Lung (tissue), 16 donors: ENCODE data around the gene MCCC2. TPM values are rescaled to one million over a fixed set of nuclear protein-coding genes. Genes with fewer than 3 reads are reported as not detected.
"Not testable (repeated sequence)": the region's sequence is repeated elsewhere in the genome, so short reads cannot be mapped to it uniquely, and the experiment has no call there.

Experiments used
- ATAC-seq: fragments of 200-7000 bp; cut with Tn5 transposase; one replicate; pipeline ENCODE4 v1.9.1; 2020; ENCODE audit warnings: moderate number of reproducible peaks; ENCODE audit not compliant: insufficient read depth, low FRiP score
- DNase-seq, 3 donors: peaks; one replicate each; pipeline ENCODE4 v3.0.0-alpha.2; 2013 to 2017
- H3K27ac ChIP-seq, 2 donors: one replicate each; pipeline ENCODE4 v1.5.1; 2013; ENCODE audit warnings: mild to moderate bottlenecking in 2 of 2, moderate library complexity in 2 of 2, control low read depth in 1 of 2, inconsistent platforms in 1 of 2, low read depth in 1 of 2, low read length in 1 of 2
- H3K27me3 ChIP-seq, 3 donors: one replicate each; pipeline ENCODE4 v1.5.1; 2013; ENCODE audit warnings: low read length in 2 of 3; ENCODE audit not compliant: control insufficient read depth in 3 of 3, insufficient read depth in 3 of 3
- H3K36me3 ChIP-seq, 4 donors: one replicate each; pipeline ENCODE4 v1.5.1; 2013; ENCODE audit warnings: low read length in 4 of 4, mild to moderate bottlenecking in 1 of 4, moderate library complexity in 1 of 4; ENCODE audit not compliant: control insufficient read depth in 4 of 4, insufficient read depth in 4 of 4
- H3K4me1 ChIP-seq, 5 donors: one replicate each; pipeline ENCODE4 v1.5.1; 2013; ENCODE audit warnings: low read length in 5 of 5, mild to moderate bottlenecking in 2 of 5, moderate library complexity in 1 of 5; ENCODE audit not compliant: control insufficient read depth in 5 of 5, insufficient read depth in 5 of 5
- H3K4me3 ChIP-seq: one replicate; pipeline ENCODE4 v1.5.1; 2013; ENCODE audit warnings: mild to moderate bottlenecking, control low read depth, moderate library complexity
- H3K9ac ChIP-seq, 2 donors: one replicate each; pipeline ENCODE4 v1.5.1; 2013; ENCODE audit warnings: low read length in 2 of 2, control low read depth in 1 of 2; ENCODE audit not compliant: insufficient read depth in 1 of 2
- H3K9me3 ChIP-seq, 4 donors: one replicate each; pipeline ENCODE4 v1.5.1; 2013; ENCODE audit warnings: low read length in 3 of 4, mild to moderate bottlenecking in 1 of 4, moderate library complexity in 1 of 4; ENCODE audit not compliant: control insufficient read depth in 4 of 4, insufficient read depth in 3 of 4
- WGBS, 2 donors: extraction: QIAGEN DNeasy Blood & Tissue Kit; methylation state at CpG; one replicate each; pipeline ENCODE4 v1.1.7; 2013; 5-methylcytosine and 5-hydroxymethylcytosine counted together
- long read RNA-seq, 5 donors: transcript quantifications; one replicate each; lab custom pipeline, GENCODE V29; 2026
- polyA plus RNA-seq, 2 donors: library from polyadenylated mRNA; stranded (reverse); fragments of 200-250 nt; gene quantifications; one replicate each; pipeline ENCODE4 v1.2.1, GENCODE V29; 2013
- total RNA-seq, 2 donors: library from RNA; depleted of rRNA in 1 of 2; stranded (reverse); fragments of >200 nt in 1 of 2; gene quantifications; one replicate each; pipeline ENCODE4 v1.2.1, GENCODE V29; 2014 to 2021
- TF ChIP-seq, protein P1 (sequence below): IDR thresholded peaks from 2 replicates; pipeline ENCODE4 v1.5.1; 2012; ENCODE audit warnings: mild to moderate bottlenecking; ENCODE audit errors: control extremely low read depth, extremely low read depth
- donor health status: control.
- donor health status: control.
- donor health status: Bipolar disorder and iron deficiency.
- donor health status: healthy.
- donor health status: DM: yes; HTN: yes; CAD: no.

MCCC2 gene
- total RNA-seq (10 to 100 TPM; 37.2 to 46.2 TPM), polyA plus RNA-seq (10 to 100 TPM; 20.0 to 28.0 TPM)
- long read RNA-seq, donor 1, partial matches to known transcripts, result 0 of 5 reads
- long read RNA-seq, donor 1, other reads (novel, unspliced or antisense), result 0 of 5 reads
- long read RNA-seq, donor 2, result 0 reads
- long read RNA-seq, donor 3, result 0 reads
- long read RNA-seq, donor 4, result 0 reads
- long read RNA-seq, donor 5, partial matches to known transcripts, result 0 of 2 reads
- long read RNA-seq, donor 5, other reads (novel, unspliced or antisense), result 0 of 2 reads

- peak; percentile 100 for ATAC-seq
- Histone ChIP-seq H3K4me3 (peak within 1 kb of the TSS; percentile 88), H3K36me3 (no peaks in the 10 kb centered on the region), H3K9ac (peak within 1 kb of the TSS; percentile 84 to 95), H3K27ac (peak within 1 kb of the TSS; percentile 88 to 93), H3K27me3 (no peaks in the 10 kb centered on the region), H3K9me3 (no peaks in the 10 kb centered on the region), H3K4me1 (peaks cover 0 to 17% (median 10%) of the 10 kb centered on the region in 5 donors)
- TF ChIP-seq, protein P1, sequence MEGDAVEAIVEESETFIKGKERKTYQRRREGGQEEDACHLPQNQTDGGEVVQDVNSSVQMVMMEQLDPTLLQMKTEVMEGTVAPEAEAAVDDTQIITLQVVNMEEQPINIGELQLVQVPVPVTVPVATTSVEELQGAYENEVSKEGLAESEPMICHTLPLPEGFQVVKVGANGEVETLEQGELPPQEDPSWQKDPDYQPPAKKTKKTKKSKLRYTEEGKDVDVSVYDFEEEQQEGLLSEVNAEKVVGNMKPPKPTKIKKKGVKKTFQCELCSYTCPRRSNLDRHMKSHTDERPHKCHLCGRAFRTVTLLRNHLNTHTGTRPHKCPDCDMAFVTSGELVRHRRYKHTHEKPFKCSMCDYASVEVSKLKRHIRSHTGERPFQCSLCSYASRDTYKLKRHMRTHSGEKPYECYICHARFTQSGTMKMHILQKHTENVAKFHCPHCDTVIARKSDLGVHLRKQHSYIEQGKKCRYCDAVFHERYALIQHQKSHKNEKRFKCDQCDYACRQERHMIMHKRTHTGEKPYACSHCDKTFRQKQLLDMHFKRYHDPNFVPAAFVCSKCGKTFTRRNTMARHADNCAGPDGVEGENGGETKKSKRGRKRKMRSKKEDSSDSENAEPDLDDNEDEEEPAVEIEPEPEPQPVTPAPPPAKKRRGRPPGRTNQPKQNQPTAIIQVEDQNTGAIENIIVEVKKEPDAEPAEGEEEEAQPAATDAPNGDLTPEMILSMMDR, result no peak
- peak; percentile 96 for DNase-seq
- 0 to 1% methylated on average over 56 of the region's 56 CpGs for WGBS, 2 donors
These were observed at the start of gene MCCC2 for GRCh38 chr5:71586941-71587765. TSS of gene MCCC2 (plus strand) at chr5:71587340. CDS start at chr5:71587426, 86 bp downstream.

- H3K9ac ChIP-seq, result no peak overlapping the region
- ATAC-seq (no peak), DNase-seq (no peak)
- H3K36me3 ChIP-seq, result peaks cover 6 to 27% (median 15%) of the 10 kb centered on the region in 4 donors
- H3K9me3 ChIP-seq, result no peaks in the 10 kb centered on the region
- H3K27me3 ChIP-seq, result no peaks in the 10 kb centered on the region
- no peak overlapping the region for H3K4me3 ChIP-seq
- WGBS, 2 donors, result 77 to 87% methylated on average over 3 of the region's 3 CpGs
- H3K4me1 ChIP-seq, result peaks cover 0 to 5% (median 0%) of the 10 kb centered on the region in 5 donors
- no peak overlapping the region for H3K27ac ChIP-seq
- TF ChIP-seq, protein P1, result no peak
These were observed 49.5 kb upstream of the MCCC2 start for GRCh38 chr5:71537687-71538086.

GRCh38 chr5:71550885-71551284 is 36.3 kb upstream of the MCCC2 start:
- peaks cover 16 to 34% (median 26%) of the 10 kb centered on the region in 4 donors for H3K36me3 ChIP-seq
- not testable (repeated sequence) for H3K9ac ChIP-seq, H3K27ac ChIP-seq, H3K27me3 ChIP-seq, DNase-seq, H3K4me1 ChIP-seq, ATAC-seq, H3K9me3 ChIP-seq, H3K4me3 ChIP-seq
- WGBS, 2 donors, result 98% methylated on average over 7 of the region's 7 CpGs

DNA sequence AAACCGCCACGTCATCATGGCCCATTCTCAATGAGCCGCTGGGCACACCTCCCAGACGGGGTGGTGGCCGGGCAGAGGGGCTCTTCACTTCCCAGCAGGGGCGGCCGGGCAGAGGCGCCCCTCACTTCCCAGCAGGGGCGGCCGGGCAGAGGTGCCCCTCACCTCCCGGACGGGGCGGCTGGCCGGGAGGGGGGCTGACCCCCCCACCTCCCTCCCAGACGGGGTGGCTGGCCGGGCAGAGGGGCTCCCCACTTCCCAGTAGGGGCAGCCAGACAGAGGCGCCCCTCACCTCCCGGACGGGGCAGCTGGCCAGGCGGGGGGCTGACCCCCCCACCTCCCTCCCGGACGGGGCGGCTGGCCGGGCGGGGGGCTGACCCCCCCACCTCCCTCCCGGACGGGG is 35.6 kb upstream of the MCCC2 start:
- WGBS, 2 donors, result 96 to 98% methylated on average over 22 to 23 of the region's 27 CpGs
- H3K9ac ChIP-seq, H3K9me3 ChIP-seq, H3K4me3 ChIP-seq, ATAC-seq, H3K4me1 ChIP-seq, DNase-seq, H3K27ac ChIP-seq, H3K27me3 ChIP-seq: not testable (repeated sequence)
- H3K36me3 ChIP-seq, result peaks cover 13 to 32% (median 25%) of the 10 kb centered on the region in 4 donors

DNA sequence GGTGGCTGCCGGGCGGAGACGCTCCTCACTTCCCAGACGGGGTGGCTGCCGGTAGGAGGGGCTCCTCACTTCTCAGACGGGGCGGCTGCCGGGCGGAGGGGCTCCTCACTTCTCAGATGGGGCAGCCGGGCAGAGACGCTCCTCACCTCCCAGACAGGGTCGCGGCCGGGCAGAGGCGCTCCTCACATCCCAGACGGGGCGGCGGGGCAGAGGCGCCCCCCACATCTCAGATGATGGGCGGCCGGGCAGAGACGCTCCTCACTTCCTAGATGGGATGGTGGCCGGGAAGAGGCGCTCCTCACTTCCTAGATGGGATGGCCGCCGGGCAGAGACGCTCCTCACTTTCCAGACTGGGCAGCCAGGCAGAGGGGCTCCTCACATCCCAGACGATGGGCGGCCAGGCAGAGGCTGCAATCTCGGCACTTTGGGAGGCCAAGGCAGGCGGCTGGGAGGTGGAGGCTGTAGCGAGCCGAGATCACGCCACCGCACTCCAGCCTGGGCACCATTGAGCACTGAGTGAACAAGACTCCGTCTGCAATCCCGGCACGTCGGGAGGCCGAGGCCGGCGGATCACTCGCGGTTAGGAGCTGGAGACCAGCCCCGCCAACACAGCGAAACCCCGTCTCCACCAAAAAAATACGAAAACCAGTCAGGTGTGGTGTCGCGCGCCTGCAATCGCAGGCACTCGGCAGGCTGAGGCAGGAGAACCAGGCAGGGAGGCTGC is 35.0 kb upstream of the MCCC2 start:
- not testable (repeated sequence) for ATAC-seq, H3K4me1 ChIP-seq, H3K9ac ChIP-seq, H3K9me3 ChIP-seq, H3K27me3 ChIP-seq, H3K27ac ChIP-seq, H3K4me3 ChIP-seq, DNase-seq
- 95 to 96% methylated on average over 34 to 51 of the region's 53 CpGs for WGBS, 2 donors
- peaks cover 13 to 31% (median 26%) of the 10 kb centered on the region in 4 donors for H3K36me3 ChIP-seq
